Measurements from ENCODE around the gene OPCML.

- TF ChIP-seq CTCF (IDR thresholded peaks at IDR 0.05) (no peak), EZH2 (IDR thresholded peaks at IDR 0.05; ENCODE audit: borderline replicate concordance, insufficient read depth, low read depth, low read length, poor library complexity, severe bottlenecking) (no peak)
Observed at GRCh38 chr11:132367293-132367692, 1165.0 kb downstream of the OPCML start.
